HG02884 (cell line): ENCODE data around the gene GCKR.

Source experiments
- ATAC-seq: cut with Tn5 transposase; IDR thresholded peaks from one replicate; pipeline ENCODE4 v1.9.1; 2021; ENCODE audit warnings: mild to moderate bottlenecking, moderate library complexity; ENCODE audit not compliant: unreplicated experiment

The GCKR gene

DNA sequence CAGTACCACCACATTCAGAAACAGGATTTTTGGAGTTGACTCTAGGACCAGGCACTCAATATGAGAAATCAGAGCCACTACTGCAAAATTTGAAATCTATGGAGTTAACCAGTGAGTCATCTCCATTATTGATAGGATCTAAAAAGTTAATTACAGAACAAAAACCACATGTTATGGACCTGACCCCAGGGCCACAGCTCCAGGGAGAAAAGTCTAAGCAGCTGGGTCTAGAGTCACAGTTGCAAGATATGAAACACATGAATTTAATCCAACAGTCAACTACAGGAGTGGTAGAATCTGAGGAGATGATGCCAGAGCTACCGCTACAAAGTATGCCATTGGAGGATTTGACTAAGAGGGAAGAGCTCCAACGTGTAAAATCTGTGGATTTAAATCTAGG lies 72.8 kb downstream of the GCKR start:
- no peak for ATAC-seq

DNA sequence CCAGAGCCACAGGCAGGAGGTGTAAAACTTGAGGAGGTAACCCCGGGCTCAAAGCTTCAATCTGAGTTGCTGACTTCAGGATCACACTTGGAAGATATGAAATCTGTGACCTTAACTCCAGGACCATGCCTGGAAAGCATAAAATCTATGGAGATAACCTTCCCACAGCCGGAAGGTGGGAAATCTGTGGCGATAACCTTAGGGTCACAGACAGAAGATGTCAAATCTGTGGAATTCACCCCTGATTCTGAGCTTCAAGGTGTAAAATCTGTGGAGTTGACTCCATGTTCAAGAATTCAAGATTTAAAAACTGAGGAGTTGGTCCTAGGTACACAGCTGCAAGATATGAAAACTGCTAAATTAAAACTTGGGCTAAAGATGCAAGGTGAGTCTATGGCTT lies 74.6 kb downstream of the GCKR start:
- ATAC-seq = no peak

DNA sequence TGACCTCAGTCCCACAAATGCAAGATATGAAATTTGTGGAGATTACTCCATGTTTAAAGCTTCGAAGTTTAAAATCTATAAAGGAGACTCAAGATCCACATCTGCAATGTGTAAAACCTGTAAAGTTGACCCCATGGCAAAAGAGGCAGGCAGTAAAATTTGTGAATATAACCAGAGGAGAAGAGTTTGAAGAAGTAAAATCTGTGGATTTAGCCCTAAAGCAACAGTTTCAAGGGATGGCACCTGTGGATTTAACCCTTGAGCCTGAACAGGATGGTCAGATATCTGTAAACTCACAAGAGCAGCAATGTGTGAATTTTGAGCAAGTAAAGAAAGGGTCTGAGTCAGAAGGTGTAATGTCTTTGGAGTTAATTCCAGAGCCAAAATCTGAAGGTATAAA lies 75.0 kb downstream of the GCKR start:
- no peak for ATAC-seq

- no peak for ATAC-seq
Measured at GRCh38 chr2:27572439-27572838, 75.8 kb downstream of the GCKR start.

DNA sequence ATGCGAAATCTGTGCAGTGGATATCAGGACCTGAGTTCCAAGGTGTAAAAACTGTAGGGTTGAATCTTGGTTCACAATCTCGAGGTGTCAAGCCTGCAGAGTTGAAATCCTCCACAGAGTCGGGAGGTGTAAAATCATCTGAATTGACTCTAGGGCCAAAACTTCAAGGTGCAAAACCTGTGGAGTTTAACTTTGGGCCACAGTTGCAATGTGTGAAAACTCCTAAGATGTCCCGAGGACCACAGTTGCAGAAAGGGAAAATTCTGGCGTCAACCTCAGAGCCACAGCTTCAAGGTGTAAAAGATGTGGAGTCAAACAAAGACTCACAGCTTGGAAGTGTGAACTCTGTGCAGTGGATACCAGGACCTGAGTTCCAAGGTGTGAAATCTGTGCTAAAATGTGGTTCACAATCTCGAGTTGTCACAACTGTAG lies 76.4 kb downstream of the GCKR start:
- no peak for ATAC-seq
